Omental fat pad (tissue), 4 donors: ENCODE results near the gene NUP85. TPM values are rescaled to one million over a fixed set of nuclear protein-coding genes. Genes with fewer than 3 reads are reported as not detected.

Experiments
- ATAC-seq: fragments of 150-250 bp; one replicate; pipeline ENCODE4 v1.9.1; 2016; ENCODE audit warnings: mild to moderate bottlenecking, moderate library complexity; ENCODE audit not compliant: low FRiP score
- DNase-seq: peaks from one replicate; pipeline ENCODE4 v3.0.0-alpha.2; 2019; ENCODE audit warnings: low spot score
- CTCF ChIP-seq, 3 donors: fragments of 450-650 bp; IDR thresholded peaks; one replicate each; pipeline ENCODE4 v1.5.1; 2016 to 2017; ENCODE audit warnings: antibody characterized with exemption in 3 of 3, mild to moderate bottlenecking in 3 of 3, moderate library complexity in 2 of 3
- total RNA-seq, 4 donors: library from RNA; depleted of rRNA; stranded (reverse); fragments of >200 nt; gene quantifications; one replicate each; pipeline ENCODE4 v1.1.0, GENCODE V29; 2016

NUP85 gene
- total RNA-seq, 4 donors from 2014 or later = 17.4 to 51.2 (median 34.8) TPM

- no peak for TF ChIP-seq CTCF (IDR thresholded peaks at IDR 0.05)
- DNase-seq (no peak), ATAC-seq (peak; percentile 25)
Measured at GRCh38 chr17:75260641-75261335, 55.3 kb downstream of the NUP85 start.

- DNase-seq = peak; percentile 87
- peak; percentile 90 for ATAC-seq
- no peak for TF ChIP-seq CTCF (IDR thresholded peaks at IDR 0.05)
Measured at GRCh38 chr17:75261336-75262111, 56.0 kb downstream of the NUP85 start, which contains the start of the genes GGA3 and MRPS7. TSS of gene GGA3 (minus strand) at chr17:75261606. CDS start at chr17:75261587, 19 bp downstream. TSS of gene MRPS7 (plus strand) at chr17:75261879. CDS start at chr17:75261901, 22 bp downstream.

- ATAC-seq = peak; percentile 13
- no peak for TF ChIP-seq CTCF (IDR thresholded peaks at IDR 0.05)
- DNase-seq = no peak
Measured at GRCh38 chr17:75262112-75262606, 56.7 kb downstream of the NUP85 start.

- ATAC-seq (no peak), DNase-seq (no peak)
- TF ChIP-seq CTCF (IDR thresholded peaks at IDR 0.05) = no peak
Measured at GRCh38 chr17:75263055-75263454, 57.6 kb downstream of the NUP85 start.

- no peak for TF ChIP-seq CTCF (IDR thresholded peaks at IDR 0.05)
- ATAC-seq (no peak), DNase-seq (no peak)
Measured at GRCh38 chr17:75265614-75266315, 60.3 kb downstream of the NUP85 start.

- DNase-seq (no peak), ATAC-seq (no peak)
- TF ChIP-seq CTCF (IDR thresholded peaks at IDR 0.05) = no peak
Measured at GRCh38 chr17:75266316-75267152, 61.1 kb downstream of the NUP85 start.
